Measurements from ENCODE around the gene SOAT2. TPM values are rescaled to one million over a fixed set of nuclear protein-coding genes. Genes with fewer than 3 reads are reported as not detected.

The SOAT2 gene
- total RNA-seq, 1 experiment from 2014 or later: not detected

DNA sequence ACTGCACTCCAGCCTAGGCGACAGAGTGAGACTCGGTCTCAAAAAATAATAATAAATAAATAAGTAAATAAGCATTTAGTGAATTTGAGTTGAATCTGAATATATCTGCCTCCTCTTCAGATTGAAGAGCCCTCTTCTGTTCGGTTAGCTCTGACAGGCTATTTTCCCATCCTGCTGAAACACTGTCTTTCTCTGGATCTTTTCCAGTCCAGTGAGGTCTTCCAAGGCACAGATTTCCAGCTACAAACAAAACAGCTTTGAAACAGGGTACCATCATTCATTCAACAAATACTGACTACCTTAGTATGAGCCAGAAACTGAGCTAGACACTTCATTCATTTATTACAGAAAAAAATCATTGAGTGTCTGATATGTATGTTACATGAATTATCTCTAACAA is 16.9 kb upstream of the SOAT2 start:
- no peak overlapping the region for H3K9ac ChIP-seq (ENCODE audit: extremely low read depth, insufficient read length, low read length)
- no peak overlapping the region for H3K23ac ChIP-seq (ENCODE audit: insufficient read length, low read depth, low read length)
- WGBS (ENCODE audit: extremely low coverage, insufficient read length, low lambda C conversion rate): no CpG with 5 or more reads among the region's 3 CpGs
- Mint-ChIP-seq H3K4me3 (no peak overlapping the region), H3K9me3 (peaks cover 0 to 2% of the 10 kb centered on the region in 2 experiments; a peak in 1 of 5 replicates), H3K36me3 (ENCODE audit: insufficient read depth in 1 of 3, low read depth in 3 of 3) (no peaks in the 10 kb centered on the region; a peak in 1 of 7 replicates), H3K27me3 (ENCODE audit: low read depth) (peaks cover 78% of the 10 kb centered on the region), H3K27ac (no peak overlapping the region), H3K4me1 (no peaks in the 10 kb centered on the region)
- no peak overlapping the region for H3K4me2 ChIP-seq (ENCODE audit: insufficient read depth, insufficient read length, low read length)
- no peaks in the 10 kb centered on the region for H3K27me3 ChIP-seq (ENCODE audit: insufficient read depth, low read length)
- no peaks in the 10 kb centered on the region for H4K20me1 ChIP-seq (ENCODE audit: control insufficient read depth, insufficient read depth, insufficient read length)
- no peaks in the 10 kb centered on the region for H3K79me2 ChIP-seq (ENCODE audit: insufficient read depth, low read length)
- no peaks in the 10 kb centered on the region for H3K23me2 ChIP-seq (ENCODE audit: insufficient read length, low read depth, low read length, poor library complexity, severe bottlenecking)
- no peak overlapping the region for H2BK12ac ChIP-seq (ENCODE audit: insufficient read length, low read depth, low read length)
- TF ChIP-seq, protein P1, sequence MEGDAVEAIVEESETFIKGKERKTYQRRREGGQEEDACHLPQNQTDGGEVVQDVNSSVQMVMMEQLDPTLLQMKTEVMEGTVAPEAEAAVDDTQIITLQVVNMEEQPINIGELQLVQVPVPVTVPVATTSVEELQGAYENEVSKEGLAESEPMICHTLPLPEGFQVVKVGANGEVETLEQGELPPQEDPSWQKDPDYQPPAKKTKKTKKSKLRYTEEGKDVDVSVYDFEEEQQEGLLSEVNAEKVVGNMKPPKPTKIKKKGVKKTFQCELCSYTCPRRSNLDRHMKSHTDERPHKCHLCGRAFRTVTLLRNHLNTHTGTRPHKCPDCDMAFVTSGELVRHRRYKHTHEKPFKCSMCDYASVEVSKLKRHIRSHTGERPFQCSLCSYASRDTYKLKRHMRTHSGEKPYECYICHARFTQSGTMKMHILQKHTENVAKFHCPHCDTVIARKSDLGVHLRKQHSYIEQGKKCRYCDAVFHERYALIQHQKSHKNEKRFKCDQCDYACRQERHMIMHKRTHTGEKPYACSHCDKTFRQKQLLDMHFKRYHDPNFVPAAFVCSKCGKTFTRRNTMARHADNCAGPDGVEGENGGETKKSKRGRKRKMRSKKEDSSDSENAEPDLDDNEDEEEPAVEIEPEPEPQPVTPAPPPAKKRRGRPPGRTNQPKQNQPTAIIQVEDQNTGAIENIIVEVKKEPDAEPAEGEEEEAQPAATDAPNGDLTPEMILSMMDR (conservative IDR thresholded peaks at IDR 0.05): no peak
- H3T11ph ChIP-seq (ENCODE audit: low read length): no peak overlapping the region
- H3K9me3 ChIP-seq (ENCODE audit: control insufficient read depth, low read depth, low read length): no peaks in the 10 kb centered on the region
- no peaks in the 10 kb centered on the region for H3K4me1 ChIP-seq (ENCODE audit: insufficient read depth, low read length)
- no peak overlapping the region for H3K27ac ChIP-seq (ENCODE audit: insufficient read length, low read depth, low read length)
- no peak overlapping the region for H2BK120ac ChIP-seq (ENCODE audit: low read depth, low read length, poor library complexity, severe bottlenecking)
- H3K79me1 ChIP-seq (ENCODE audit: insufficient read depth, low read depth, low read length, poor library complexity, severe bottlenecking): no peaks in the 10 kb centered on the region
- H2BK20ac ChIP-seq (ENCODE audit: low read depth, low read length, poor library complexity, severe bottlenecking): no peak overlapping the region
- H3K14ac ChIP-seq (ENCODE audit: insufficient read depth, low read length): no peak overlapping the region
- H2AFZ ChIP-seq (ENCODE audit: low read length): no peak overlapping the region
- DNase-seq: no peak
- no peak overlapping the region for H3K56ac ChIP-seq (ENCODE audit: insufficient read length, low read depth, low read length)
- H2BK5ac ChIP-seq (ENCODE audit: insufficient read length, low read length): no peak overlapping the region
- H4K91ac ChIP-seq (ENCODE audit: insufficient read length, low read depth, low read length): no peak overlapping the region
- no peak overlapping the region for H4K5ac ChIP-seq (ENCODE audit: insufficient read length, low read depth, low read length)
- no peak overlapping the region for H3K4ac ChIP-seq (ENCODE audit: low read depth, low read length)
- no peak overlapping the region for H2BK15ac ChIP-seq (ENCODE audit: low read depth, low read length)
- no peak overlapping the region for H4K8ac ChIP-seq (replicated peaks; ENCODE audit: insufficient read length, low read depth, low read length)
- H2AK5ac ChIP-seq (ENCODE audit: insufficient read length, low read length): no peak overlapping the region
- H3K18ac ChIP-seq (ENCODE audit: insufficient read length, low read depth, low read length): no peak overlapping the region

Data from H9 (cell line).